ENCODE measurements around the gene LMBRD1. TPM values are rescaled to one million over a fixed set of nuclear protein-coding genes. Genes with fewer than 3 reads are reported as not detected.

Gene LMBRD1
- total and polyA plus RNA-seq, 2 donors from 2014 or later, result 91.3 to 102 TPM

DNA sequence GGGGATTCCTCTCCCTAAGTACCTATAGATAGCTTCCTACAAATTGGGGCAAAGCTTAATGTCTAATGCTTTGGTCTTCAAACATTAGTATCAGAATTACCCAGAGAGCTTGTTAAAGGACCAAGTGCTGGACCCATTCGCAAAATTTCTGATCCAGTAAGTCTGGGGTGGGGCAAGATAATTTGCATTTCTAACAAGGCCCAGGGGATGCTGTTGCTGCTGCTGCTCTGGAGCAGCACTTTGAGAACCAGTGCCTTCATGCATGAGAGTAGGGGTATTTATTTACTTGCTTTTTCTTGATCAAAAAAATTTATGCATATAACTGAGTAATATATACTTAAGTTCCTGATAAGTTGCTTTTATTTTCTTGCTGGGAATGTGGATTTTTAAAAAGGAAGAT, 45.1 kb upstream of the LMBRD1 start:
- TF ChIP-seq, protein P1, sequence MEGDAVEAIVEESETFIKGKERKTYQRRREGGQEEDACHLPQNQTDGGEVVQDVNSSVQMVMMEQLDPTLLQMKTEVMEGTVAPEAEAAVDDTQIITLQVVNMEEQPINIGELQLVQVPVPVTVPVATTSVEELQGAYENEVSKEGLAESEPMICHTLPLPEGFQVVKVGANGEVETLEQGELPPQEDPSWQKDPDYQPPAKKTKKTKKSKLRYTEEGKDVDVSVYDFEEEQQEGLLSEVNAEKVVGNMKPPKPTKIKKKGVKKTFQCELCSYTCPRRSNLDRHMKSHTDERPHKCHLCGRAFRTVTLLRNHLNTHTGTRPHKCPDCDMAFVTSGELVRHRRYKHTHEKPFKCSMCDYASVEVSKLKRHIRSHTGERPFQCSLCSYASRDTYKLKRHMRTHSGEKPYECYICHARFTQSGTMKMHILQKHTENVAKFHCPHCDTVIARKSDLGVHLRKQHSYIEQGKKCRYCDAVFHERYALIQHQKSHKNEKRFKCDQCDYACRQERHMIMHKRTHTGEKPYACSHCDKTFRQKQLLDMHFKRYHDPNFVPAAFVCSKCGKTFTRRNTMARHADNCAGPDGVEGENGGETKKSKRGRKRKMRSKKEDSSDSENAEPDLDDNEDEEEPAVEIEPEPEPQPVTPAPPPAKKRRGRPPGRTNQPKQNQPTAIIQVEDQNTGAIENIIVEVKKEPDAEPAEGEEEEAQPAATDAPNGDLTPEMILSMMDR (IDR thresholded peaks at IDR 0.05; ENCODE audit: borderline replicate concordance, extremely low read depth, insufficient read depth), result no peak
- Histone ChIP-seq H3K9me3 (ENCODE audit: control insufficient read depth in 2 of 3, insufficient read depth in 1 of 3, low read length in 3 of 3) (no peaks in the 10 kb centered on the region), H3K4me1 (ENCODE audit: control insufficient read depth in 2 of 3, insufficient read depth in 2 of 3, low read depth in 1 of 3, low read length in 3 of 3) (no peaks in the 10 kb centered on the region), H3K27ac (ENCODE audit: low read depth in 2 of 2, low read length in 2 of 2) (no peak overlapping the region), H3K36me3 (ENCODE audit: control insufficient read depth in 2 of 3, insufficient read depth in 3 of 3, low read length in 3 of 3) (no peaks in the 10 kb centered on the region), H3K4me3 (ENCODE audit: low read length in 3 of 3) (no peak overlapping the region), H3K9ac (ENCODE audit: low read length in 3 of 3) (no peak overlapping the region), H3K27me3 (ENCODE audit: control insufficient read depth, insufficient read depth, low read length) (no peaks in the 10 kb centered on the region)
- intact Hi-C loops (cut with DNase I), result no loop called here
- DNase-seq, result no peak
- FAIRE-seq, result no peak

DNA sequence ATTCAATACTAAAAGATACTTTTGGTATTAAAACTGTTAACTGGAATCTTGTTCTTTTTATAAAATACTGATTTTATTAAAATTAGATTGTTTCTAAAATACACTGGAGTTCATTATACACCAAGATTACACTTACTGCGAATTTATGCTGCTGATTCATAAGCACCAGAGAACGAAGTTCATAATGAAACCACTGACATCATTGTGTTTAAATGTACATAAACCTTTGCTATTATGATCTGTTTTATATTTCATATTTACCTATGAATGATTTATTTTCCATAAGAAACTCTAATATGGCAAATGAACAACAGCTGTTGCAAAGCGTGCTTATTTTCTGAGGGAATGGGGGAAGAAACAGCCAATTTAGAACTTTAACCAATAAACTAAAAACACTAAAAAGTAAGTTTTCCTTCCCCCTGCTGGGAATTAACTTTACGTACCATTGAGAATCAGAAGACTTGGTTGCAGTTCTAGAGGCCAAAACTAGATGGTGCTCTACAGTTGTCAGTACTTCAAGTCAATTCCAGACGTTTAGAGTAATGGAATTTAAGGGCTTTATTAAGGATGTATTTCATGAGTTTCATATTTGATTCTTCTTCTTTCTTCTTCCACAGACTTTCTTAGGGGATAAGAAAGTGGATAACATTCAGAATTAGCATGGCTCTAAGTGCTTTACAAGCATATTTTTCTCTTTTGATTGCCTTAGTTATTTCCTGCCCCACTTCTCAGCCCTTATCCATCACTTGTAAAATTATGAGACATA, 38.8 kb upstream of the LMBRD1 start:
- FAIRE-seq (peak; percentile 90), DNase-seq (peak in 3 of 5 donors; percentile 18 to 79 (median 67))
- H3K9ac ChIP-seq (ENCODE audit: low read length in 3 of 3), result no peak overlapping the region
- TF ChIP-seq, protein P1 (IDR thresholded peaks at IDR 0.05; ENCODE audit: borderline replicate concordance, extremely low read depth, insufficient read depth), result peak; percentile 69
- no peaks in the 10 kb centered on the region for H3K27me3 ChIP-seq (ENCODE audit: control insufficient read depth, insufficient read depth, low read length)
- H3K9me3 ChIP-seq (ENCODE audit: control insufficient read depth in 2 of 3, insufficient read depth in 1 of 3, low read length in 3 of 3), result no peaks in the 10 kb centered on the region
- H3K27ac ChIP-seq (ENCODE audit: low read depth in 2 of 2, low read length in 2 of 2), result no peak overlapping the region
- no peaks in the 10 kb centered on the region for H3K4me1 ChIP-seq (ENCODE audit: control insufficient read depth in 2 of 3, insufficient read depth in 2 of 3, low read depth in 1 of 3, low read length in 3 of 3)
- H3K36me3 ChIP-seq (ENCODE audit: control insufficient read depth in 2 of 3, insufficient read depth in 3 of 3, low read length in 3 of 3), result no peaks in the 10 kb centered on the region
- peak overlapping the region in 1 of 3 donors; percentile 19 for H3K4me3 ChIP-seq (ENCODE audit: low read length in 3 of 3)
- intact Hi-C loops (cut with DNase I), result no loop called here

DNA sequence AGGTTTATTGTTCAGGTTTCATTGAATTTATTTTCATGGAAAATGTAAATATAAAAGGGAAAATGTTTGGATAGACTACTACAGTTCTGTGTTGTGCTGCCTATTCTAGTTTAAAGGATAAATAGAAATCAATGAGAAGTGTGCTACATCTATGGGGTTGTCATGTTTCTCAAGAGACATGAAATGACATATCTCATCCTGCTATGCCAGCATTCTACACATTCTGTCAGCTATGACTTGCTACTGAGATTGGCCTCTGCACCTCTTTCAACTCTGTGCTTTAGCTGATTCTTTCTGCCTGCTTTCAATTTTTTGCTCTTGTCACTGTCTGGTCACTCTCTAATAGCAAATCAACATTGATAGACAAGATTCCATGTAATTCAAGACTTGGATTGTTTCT, 35.7 kb upstream of the LMBRD1 start:
- no peaks in the 10 kb centered on the region for H3K36me3 ChIP-seq (ENCODE audit: control insufficient read depth in 2 of 3, insufficient read depth in 3 of 3, low read length in 3 of 3)
- no peak overlapping the region for H3K4me3 ChIP-seq (ENCODE audit: low read length in 3 of 3)
- no peaks in the 10 kb centered on the region for H3K4me1 ChIP-seq (ENCODE audit: control insufficient read depth in 2 of 3, insufficient read depth in 2 of 3, low read depth in 1 of 3, low read length in 3 of 3)
- TF ChIP-seq, protein P1 (IDR thresholded peaks at IDR 0.05; ENCODE audit: borderline replicate concordance, extremely low read depth, insufficient read depth), result no peak
- no peaks in the 10 kb centered on the region for H3K9me3 ChIP-seq (ENCODE audit: control insufficient read depth in 2 of 3, insufficient read depth in 1 of 3, low read length in 3 of 3)
- no peak overlapping the region for H3K9ac ChIP-seq (ENCODE audit: low read length in 3 of 3)
- intact Hi-C loops (cut with DNase I), result no loop called here
- DNase-seq (no peak), FAIRE-seq (no peak)
- H3K27me3 ChIP-seq (ENCODE audit: control insufficient read depth, insufficient read depth, low read length), result no peaks in the 10 kb centered on the region
- H3K27ac ChIP-seq (ENCODE audit: low read depth in 2 of 2, low read length in 2 of 2), result no peak overlapping the region
